Superior temporal gyrus (tissue), 1 donor: ENCODE data around the gene DNAJB13.

Source experiments
- DNase-seq: peaks from one replicate; pipeline ENCODE4 v3.0.0-alpha.2; 2016; ENCODE audit errors: extremely low spot score

Gene DNAJB13

DNA sequence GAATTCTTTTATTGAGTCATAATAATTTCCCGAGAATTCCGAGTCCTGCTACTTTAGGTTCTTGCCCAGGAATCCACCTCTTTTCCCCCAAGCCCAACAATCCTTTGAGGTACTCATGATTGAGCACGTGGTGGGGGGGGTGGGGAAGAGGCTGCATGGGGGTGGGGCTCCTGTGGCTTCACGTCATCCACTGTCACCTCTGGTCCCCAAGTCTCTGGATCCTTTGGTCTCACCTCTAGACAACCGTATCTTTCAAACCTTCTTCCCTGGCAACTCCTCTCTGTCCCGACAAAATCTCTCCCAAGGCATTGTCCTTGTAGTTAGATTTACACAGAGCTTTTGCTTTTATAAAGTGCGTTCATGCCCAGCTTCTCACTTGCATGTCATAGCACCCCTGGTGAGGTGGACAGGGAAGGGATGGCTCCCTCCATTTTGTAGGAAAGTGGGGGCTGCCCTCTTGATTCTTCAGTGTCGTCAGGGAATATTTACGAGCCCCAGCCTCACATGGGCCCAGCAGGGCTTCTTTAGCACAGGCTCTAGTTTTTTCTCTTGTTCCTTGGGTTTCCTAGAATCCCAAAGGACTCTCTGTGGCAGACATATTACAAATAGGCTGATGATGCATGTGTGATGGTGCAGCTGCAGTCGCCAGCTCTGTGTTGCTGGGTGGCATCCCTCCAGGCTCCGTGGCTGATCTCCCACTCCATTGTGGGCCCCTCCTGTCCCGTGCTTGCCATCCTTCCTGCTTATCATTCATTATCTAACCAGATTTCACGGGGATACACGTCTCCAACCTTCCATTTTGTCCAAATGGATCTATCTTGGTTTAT is 49.7 kb downstream of the DNAJB13 start:
- no peak for DNase-seq

DNA sequence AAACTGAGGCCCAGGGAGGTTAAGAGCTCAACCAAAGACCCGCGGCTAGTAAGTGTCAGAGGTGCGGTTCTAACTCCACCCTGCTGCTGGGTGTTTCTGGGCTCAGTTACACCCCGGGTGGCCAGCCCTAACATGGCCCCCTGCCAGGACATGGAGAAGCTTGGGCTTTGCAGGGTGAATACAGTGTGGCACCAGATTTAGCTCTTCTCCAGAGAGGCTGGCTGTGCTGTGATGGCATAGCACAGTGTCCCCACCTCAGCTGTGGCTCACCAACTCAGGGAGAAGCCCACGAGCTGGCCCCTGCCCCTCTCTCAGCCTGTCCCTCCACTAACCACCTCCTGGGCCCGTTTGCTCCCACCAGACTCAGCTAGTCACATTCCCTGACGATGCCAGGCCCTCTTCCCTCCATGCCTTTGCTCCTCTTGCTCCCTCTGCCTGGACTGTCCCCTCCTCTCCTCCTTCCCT is 51.0 kb downstream of the DNAJB13 start:
- DNase-seq = no peak

DNA sequence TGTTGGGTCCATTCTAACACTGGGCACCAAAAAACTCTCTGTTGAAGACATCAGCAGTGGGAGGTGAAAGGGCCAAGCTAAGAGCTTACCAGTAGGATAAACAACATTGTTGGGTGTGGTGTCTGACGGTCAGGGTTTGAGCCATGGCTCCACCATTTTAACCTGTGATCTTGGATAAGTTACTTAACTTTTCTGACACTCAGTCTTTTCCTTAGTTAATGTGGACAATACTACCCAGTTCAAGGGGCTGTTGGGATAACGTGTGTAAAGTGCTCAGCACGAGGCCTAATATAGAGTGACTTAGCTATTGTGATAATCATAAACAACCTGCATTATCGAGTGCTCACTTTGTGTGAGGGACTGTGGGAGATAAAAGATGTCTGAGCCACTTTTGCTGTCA is 52.0 kb downstream of the DNAJB13 start:
- no peak for DNase-seq

- DNase-seq = no peak
These were observed 53.3 kb downstream of the DNAJB13 start for GRCh38 chr11:74004046-74004695.

- no peak for DNase-seq
These were observed 54.2 kb downstream of the DNAJB13 start for GRCh38 chr11:74004759-74005615.

- no peak for DNase-seq
These were observed 55.1 kb downstream of the DNAJB13 start for GRCh38 chr11:74005721-74006517.

DNA sequence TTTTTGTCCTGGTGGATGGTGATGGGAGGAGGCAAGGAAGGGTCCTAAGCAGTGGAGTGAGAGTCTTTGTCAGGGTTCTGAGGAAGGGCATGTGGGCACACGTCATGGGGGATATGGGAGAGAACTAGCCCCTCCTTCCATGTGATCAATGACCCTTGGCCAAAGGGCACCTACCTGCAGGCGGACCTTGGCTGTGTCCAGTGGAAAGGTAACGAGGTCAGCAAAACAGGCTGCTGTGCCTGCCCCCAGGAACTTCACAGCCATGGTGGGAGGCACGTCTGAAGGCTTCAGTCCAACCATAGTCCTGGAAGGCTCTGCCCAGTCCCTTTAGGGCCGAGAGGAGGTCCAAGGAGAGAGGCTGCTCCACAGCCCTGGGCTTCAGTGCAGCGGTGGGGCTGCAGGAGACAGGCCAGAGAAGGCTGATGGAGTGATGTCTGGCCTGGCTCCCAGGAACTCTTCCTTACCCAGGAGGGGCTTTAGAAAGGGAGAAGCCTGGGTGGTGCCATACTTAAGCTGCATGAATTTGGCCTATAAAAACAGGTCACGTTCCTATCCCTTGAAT is 56.0 kb downstream of the DNAJB13 start:
- no peak for DNase-seq

DNA sequence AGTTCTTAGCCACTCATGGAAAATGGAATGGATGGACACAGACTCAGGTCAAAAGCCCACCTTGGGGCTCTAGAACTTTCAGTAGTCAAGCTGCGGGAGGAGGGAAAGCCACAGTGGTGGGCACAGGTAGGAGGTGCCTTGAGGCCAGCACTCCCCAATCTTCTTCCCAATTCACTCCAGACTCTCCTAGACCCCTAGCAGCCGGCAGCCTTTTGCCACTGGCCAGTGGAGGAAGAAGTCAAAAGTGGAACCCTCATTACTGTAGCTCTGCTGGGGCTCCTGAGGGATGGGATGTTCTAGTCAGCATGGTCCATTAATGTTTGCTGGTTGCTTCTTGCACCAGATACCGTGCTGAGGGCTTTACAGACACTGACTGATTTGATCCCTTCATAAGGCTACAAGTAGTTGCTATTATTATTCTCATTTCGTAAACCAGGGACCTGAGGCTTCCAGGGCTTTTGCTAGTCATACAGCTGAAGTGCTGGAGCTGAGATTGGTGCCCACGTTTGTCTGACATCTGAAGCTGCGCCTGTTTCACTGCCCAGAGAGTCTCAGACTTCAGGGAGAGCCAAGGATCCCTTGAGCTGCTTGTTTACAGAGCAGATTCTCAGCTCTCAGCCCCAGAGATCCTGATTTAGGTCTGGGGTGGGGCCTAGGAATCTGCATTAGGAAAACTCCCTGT is 57.0 kb downstream of the DNAJB13 start:
- DNase-seq = no peak

DNA sequence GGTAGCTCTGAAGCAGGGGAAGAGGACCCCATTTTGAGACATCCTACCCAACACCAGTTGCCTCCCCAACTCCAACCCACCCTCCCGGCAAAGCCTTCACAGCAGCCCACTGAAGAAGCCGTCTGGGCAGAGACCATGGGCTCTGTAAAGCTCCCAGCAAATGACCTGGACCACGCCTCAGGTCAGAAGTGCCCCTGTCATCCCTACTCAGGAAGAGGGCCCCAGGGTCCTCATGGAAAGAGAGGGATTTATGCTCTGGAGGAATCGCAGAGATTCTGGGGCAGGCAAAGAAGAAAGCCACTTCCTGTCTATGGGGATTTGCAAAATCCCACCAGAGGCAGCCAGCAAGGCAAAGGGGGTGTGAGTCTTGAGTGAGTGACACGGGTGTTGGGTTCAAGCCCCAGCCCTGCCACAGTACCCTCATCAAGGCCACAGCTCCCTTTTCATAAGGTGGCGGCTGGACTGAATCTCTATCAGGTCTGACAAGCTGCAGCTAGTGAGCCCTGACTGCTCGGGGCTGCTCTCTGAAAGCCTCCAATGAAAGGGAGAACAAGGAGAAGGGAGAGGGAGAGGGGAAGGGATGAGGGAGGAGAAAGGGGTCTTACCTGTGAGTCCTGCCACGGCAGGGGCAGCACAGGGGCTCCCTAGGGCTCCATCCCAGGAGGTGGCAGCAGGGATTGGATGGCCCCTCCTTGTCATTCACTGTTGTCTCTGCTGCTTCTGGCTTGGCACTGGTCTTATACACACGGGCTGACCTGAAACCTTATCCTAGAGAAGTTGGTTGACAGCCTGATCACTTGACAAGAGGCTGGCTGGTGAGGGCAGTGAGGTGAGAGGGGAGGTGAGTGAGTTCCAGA is 57.8 kb downstream of the DNAJB13 start, which contains the start of gene UCP3:
UCP3 (minus strand) TSS at position 713 of the 857 bp plus-strand sequence. CDS start 2,043 bp downstream, outside the sequence.
- DNase-seq = no peak

DNA sequence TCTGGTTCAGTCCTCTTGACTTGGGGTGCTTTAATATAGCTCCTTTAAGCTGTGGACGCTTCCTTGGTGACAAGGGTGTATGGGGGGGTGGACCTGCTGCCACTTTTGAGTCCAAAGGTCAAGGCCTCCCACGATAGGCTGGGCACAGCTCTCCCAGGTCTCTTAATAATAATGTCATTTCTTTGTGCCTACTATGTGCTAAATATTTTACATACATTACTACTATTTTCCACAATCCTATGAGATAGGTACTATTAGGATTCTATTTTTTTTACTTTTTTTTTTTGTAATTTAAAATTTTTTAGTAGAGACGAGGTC is 58.4 kb downstream of the DNAJB13 start:
- DNase-seq = no peak

DNA sequence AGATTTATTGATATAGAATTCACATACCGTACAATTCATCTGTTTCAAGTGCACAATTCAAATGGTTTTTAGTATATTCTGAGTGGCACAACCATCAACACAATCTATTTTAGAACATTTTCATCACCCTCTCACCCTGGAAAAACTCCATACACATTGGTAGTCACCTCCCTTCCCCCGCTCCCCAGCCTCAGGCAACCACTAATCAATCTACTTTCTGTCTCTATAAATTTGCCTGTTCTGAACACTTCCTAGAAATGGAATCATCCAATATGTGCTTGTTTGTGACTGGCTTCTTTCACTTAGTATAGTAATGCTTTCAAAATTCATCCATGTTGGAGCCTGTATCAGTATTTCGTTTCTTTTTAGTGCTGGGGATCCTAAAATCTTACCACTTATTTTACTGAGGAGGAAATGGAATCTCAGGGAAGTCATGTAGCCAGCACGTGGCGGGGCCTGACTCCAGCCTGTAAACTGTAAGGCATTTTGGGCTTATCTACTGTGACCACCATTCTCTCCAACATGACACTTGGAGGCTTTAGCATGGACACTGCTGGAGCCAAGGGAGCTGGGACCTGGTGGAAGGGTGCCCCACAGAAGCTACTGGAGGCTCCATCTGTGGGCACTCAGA is 59.0 kb downstream of the DNAJB13 start:
- no peak for DNase-seq

GRCh38 chr11:74010306-74011300 is 59.8 kb downstream of the DNAJB13 start:
- DNase-seq = no peak

GRCh38 chr11:74011360-74012073 is 60.7 kb downstream of the DNAJB13 start:
- no peak for DNase-seq

DNA sequence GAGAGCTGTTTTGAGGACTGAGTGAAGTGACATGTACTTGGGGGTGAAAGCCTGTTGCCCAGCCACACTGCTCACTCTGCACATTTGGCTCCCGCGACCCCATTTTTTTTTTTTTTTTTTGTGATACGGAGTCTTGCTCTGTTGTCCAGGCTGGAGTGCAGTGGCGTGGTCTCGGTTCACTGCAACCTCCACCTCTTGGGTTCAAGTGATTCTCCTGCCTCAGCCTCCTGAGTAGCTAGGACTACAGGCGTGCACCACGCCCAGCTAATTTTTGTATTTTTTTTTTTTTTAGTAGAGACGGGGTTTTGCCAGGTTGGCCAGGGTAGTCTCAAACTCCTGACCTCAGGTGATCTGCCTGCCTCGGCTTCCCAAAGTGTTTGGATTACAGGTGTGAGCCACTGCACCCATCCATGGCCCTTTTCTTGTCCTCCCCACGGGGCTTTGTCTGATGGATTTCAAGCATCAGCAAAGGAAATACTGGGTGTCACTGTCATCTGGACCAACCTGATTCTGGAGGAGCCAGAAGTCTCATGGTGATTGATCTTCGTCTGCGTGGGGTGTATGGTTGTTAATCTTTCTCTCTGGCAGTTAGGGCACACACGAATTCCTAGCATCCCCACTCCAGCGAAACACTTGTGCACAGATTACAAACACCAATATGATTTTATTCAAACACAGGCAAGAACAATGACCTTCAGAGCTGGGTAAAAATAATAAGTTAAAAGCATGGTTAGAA is 61.4 kb downstream of the DNAJB13 start:
- DNase-seq = no peak

GRCh38 chr11:74013141-74013540 is 62.3 kb downstream of the DNAJB13 start:
- DNase-seq = no peak

DNA sequence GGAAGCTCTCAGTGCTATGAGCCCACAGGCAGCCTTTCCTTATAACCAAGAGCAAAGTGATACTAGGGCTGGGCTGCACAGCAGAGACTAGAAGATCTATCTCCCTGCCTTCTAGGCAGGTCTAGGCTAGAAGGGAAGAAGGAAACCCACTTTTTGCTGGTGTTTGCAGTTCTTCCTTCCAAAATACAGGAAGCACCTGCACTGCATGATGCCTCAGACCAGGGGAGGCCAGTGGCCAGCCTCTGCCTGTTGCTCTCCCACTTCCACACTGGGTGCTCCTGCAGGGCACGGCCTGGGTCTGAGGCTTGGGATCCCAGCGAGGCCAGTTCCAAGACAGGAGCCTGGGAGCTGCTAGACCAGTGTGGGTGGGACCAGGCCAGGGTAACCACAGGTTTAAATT is 64.1 kb downstream of the DNAJB13 start:
- no peak for DNase-seq
